Type B pancreatic cell (in vitro differentiated cells): ENCODE data around the gene TMEM200B. TPM values are rescaled to one million over a fixed set of nuclear protein-coding genes. Genes with fewer than 3 reads are reported as not detected.

Source experiments
- DNase-seq: peaks from one replicate; pipeline ENCODE4 v3.0.0; 2021; ENCODE audit warnings: mixed read lengths; ENCODE audit not compliant: unreplicated experiment; ENCODE audit errors: extremely low spot score
- H3K27ac Mint-ChIP-seq: 2 replicates; pipeline ENCODE4 v1.8.0; 2021; ENCODE audit warnings: mild to moderate bottlenecking, mixed read lengths
- H3K27me3 Mint-ChIP-seq: 2 replicates; pipeline ENCODE4 v1.8.0; 2021; ENCODE audit warnings: mixed read lengths
- H3K36me3 Mint-ChIP-seq: 2 replicates; pipeline ENCODE4 v1.8.0; 2021; ENCODE audit warnings: mixed read lengths
- H3K4me1 Mint-ChIP-seq: one replicate; pipeline ENCODE4 v1.8.0; 2021; ENCODE audit warnings: mixed read lengths; ENCODE audit not compliant: unreplicated experiment
- H3K4me3 Mint-ChIP-seq: 2 replicates; pipeline ENCODE4 v1.8.0; 2021; ENCODE audit warnings: mild to moderate bottlenecking, mixed read lengths
- H3K9me3 Mint-ChIP-seq: 2 replicates; pipeline ENCODE4 v1.8.0; 2021; ENCODE audit warnings: mixed read lengths
- total RNA-seq: library from RNA; stranded (reverse); gene quantifications from 2 replicates; pipeline ENCODE4 v1.2.1, GENCODE V29; 2021; ENCODE audit warnings: low replicate concordance
- TF ChIP-seq, protein P1 (sequence below): fragments of 200-600 bp; sonication (generic); conservative IDR thresholded peaks from 2 replicates; pipeline ENCODE4 v1.5.0; 2021; ENCODE audit warnings: antibody characterized with exemption, mild to moderate bottlenecking

The TMEM200B gene
- total RNA-seq, 1 donor from 2014 or later, result 8.3 TPM

GRCh38 chr1:29125788-29126187, 2.1 kb upstream of the TMEM200B start:
- Mint-ChIP-seq H3K27ac (peak overlapping the region; percentile 92), H3K36me3 (no peaks in the 10 kb centered on the region), H3K9me3 (no peaks in the 10 kb centered on the region), H3K4me1 (peaks cover 14% of the 10 kb centered on the region), H3K4me3 (peak overlapping the region; percentile 88), H3K27me3 (peaks cover 14% of the 10 kb centered on the region)
- no peak for DNase-seq
- TF ChIP-seq, protein P1, sequence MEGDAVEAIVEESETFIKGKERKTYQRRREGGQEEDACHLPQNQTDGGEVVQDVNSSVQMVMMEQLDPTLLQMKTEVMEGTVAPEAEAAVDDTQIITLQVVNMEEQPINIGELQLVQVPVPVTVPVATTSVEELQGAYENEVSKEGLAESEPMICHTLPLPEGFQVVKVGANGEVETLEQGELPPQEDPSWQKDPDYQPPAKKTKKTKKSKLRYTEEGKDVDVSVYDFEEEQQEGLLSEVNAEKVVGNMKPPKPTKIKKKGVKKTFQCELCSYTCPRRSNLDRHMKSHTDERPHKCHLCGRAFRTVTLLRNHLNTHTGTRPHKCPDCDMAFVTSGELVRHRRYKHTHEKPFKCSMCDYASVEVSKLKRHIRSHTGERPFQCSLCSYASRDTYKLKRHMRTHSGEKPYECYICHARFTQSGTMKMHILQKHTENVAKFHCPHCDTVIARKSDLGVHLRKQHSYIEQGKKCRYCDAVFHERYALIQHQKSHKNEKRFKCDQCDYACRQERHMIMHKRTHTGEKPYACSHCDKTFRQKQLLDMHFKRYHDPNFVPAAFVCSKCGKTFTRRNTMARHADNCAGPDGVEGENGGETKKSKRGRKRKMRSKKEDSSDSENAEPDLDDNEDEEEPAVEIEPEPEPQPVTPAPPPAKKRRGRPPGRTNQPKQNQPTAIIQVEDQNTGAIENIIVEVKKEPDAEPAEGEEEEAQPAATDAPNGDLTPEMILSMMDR, result no peak

- DNase-seq, result no peak
- Mint-ChIP-seq H3K4me3 (peak overlapping the region; percentile 88), H3K27ac (peak overlapping the region; percentile 92), H3K9me3 (no peaks in the 10 kb centered on the region), H3K4me1 (peaks cover 10% of the 10 kb centered on the region), H3K36me3 (no peaks in the 10 kb centered on the region), H3K27me3 (peaks cover 19% of the 10 kb centered on the region)
- TF ChIP-seq, protein P1, result no peak
Observed at GRCh38 chr1:29125237-29125641, 1.5 kb upstream of the TMEM200B start.

- TF ChIP-seq, protein P1, result peak; percentile 80
- peak; percentile 89 for DNase-seq
- Mint-ChIP-seq H3K4me3 (peak overlapping the region; percentile 88), H3K27me3 (peaks cover 25% of the 10 kb centered on the region), H3K9me3 (no peaks in the 10 kb centered on the region), H3K36me3 (no peaks in the 10 kb centered on the region), H3K4me1 (peaks cover 9% of the 10 kb centered on the region), H3K27ac (peak overlapping the region; percentile 92)
Observed at GRCh38 chr1:29124366-29125236, 898 bp upstream of the TMEM200B start.

- Mint-ChIP-seq H3K4me3 (peak overlapping the region; percentile 83), H3K36me3 (peaks cover 3% of the 10 kb centered on the region), H3K4me1 (peaks cover 9% of the 10 kb centered on the region), H3K27me3 (peaks cover 25% of the 10 kb centered on the region), H3K27ac (no peak overlapping the region), H3K9me3 (no peaks in the 10 kb centered on the region)
- TF ChIP-seq, protein P1, result no peak
- DNase-seq, result no peak
Observed at GRCh38 chr1:29123053-29123886, 433 bp downstream of the TMEM200B start.

- H3K27me3 Mint-ChIP-seq, result peaks cover 25% of the 10 kb centered on the region
- no peak overlapping the region for H3K27ac Mint-ChIP-seq
- peaks cover 9% of the 10 kb centered on the region for H3K4me1 Mint-ChIP-seq
- H3K9me3 Mint-ChIP-seq, result no peaks in the 10 kb centered on the region
- H3K36me3 Mint-ChIP-seq, result peaks cover 4% of the 10 kb centered on the region
- H3K4me3 Mint-ChIP-seq, result peak overlapping the region; percentile 83
- TF ChIP-seq, protein P1, result no peak
- peak; percentile 72 for DNase-seq
Observed at GRCh38 chr1:29122682-29123052, 1.0 kb downstream of the TMEM200B start.
